GM19438 (cell line): ENCODE results near the gene KBTBD13.

Source experiments
- ATAC-seq: cut with Tn5 transposase; IDR thresholded peaks from one replicate; pipeline ENCODE4 v1.9.1; 2021; ENCODE audit warnings: low read depth; ENCODE audit not compliant: unreplicated experiment

The KBTBD13 gene

DNA sequence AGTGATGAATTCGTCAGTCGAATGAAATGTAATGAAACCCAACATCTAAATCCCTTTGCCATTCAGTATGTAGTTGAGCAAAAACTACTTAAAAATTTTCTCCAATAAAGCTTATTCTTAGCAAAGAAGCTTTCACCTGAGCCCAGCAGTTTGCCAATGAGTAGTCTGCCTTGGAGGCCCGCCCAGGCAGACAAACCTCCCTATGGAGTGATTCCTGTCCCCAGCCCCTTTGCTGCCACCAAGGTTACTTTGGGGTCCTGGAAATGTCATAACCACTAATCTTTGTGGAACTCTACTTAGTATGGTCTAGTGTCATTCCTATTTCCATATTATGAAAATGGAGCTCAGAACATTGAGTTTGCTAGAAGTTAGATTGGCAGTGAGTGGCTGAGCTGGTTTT lies 26.4 kb downstream of the KBTBD13 start:
- no peak for ATAC-seq

DNA sequence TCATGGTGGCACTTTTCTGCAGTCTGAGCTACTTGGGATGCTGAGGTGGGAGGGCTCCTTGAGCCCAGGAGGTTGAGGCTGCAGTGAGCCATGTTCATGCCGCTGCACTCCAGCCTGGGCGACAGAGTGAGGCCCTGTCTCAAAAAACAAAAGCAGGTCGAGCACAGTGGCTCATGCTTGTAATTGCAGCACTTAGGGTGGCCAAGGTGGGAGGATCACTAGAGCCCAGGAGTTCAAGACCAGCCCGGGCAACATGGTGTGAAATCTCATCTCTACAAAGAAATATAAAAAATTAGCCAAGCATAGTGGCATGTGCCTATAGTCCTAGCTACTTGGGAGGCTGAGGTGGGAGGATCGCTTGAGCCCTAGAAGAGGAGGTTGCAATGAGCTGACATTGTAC lies 28.5 kb downstream of the KBTBD13 start:
- no peak for ATAC-seq

DNA sequence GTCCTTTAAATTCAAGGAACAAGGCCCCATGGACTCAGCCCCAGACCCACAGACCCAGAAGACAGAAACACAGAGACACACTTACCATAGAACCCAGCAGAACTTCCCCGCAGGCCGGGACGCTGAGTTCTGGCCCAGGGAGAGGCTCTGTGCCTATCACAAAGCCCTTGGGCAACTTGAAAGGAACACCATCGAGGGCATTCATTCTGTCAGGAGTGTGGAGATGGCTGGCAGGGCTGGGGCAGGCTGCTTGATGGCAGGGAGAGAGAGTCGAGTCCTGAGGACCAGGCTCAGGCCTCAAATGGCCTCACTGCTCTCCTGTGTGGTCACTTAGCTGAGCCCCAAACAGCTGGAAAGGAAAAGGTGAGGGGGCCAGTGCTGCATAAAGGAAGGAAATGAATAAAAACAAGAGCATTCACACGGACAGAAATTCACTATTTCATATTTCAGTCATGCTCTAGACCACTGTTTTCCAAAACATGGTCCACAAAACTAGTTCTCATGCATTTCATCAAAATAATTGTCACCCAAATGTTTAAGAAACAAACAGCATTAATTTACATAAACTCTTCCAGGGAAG lies 29.6 kb downstream of the KBTBD13 start:
- ATAC-seq: no peak

DNA sequence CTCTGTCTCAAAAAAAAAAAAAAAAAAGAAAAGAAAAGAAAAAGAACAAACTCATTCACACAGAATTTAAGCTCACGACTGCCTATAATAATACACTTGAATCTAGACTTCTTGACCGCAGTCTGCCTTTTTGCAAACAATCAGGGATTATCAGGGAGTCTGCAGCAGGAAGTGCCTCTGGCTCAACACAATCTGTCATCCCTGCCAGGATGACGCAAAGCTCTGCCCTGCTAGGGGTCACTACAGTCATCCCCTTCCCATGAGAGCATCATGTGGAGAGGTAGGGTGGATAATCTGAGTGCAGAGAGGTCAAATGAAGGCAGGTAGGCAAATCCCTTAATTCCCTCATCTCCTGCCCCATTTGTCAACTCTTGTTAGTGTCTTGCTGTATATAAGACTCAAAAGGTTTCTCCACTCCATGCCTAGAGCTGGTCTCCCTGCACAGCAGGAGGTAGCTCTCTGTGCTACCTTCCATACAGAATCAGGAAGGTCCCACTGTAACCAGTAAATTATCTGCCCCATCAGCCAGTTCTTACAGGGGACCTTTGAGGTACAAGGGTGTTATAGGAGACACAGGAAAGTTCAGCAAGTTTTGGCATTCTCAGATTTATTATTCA lies 34.2 kb downstream of the KBTBD13 start:
- ATAC-seq: no peak

DNA sequence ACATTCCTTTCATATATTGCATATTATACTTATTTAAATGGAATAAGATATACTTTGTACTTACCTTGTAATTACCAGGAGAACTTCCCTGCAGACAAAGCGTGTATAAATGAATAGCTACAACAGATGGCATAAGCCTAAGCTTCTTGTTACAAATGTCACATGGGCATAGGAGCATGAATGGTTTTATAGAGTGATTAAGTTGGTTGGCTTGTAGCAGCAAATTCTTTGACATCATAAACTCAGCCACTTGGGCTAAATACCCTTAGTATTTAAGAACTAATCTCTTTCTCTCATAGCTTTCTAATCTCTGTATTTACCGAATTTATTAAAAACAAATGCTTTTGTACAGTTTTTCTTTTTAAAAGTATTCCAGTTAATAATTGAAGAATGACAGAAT lies 38.5 kb downstream of the KBTBD13 start, which contains the start of gene UBAP1L:
TSS of gene UBAP1L (minus strand) at position 115 of the 400 bp plus-strand sequence. CDS start 8,985 bp downstream, outside the sequence.
- ATAC-seq: no peak

DNA sequence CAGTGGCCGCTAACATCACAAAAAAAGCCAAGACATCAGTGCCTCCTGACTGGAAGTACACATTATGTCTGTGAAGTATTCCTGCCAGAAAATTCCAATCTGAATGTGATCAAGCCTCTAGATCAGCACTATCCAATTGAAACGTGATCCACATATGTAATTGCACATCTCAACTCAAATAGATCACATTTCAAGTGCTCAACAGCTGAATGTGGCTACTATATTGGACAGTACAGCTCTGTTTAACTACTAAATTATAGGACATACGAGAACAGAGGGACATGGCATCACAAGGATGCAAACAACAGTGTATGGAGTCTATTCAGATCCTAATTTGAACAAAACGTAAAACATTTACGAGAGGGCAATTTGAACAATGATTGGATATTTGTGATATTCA lies 39.0 kb downstream of the KBTBD13 start:
- no peak for ATAC-seq
